HG03135 (cell line): ENCODE results near the gene GGN.
"Not testable (repeated sequence)": the region's sequence is repeated elsewhere in the genome, so short reads cannot be mapped to it uniquely, and the experiment has no call there.

Experiments
- ATAC-seq: cut with Tn5 transposase; IDR thresholded peaks from one replicate; pipeline ENCODE4 v1.9.1; 2021; ENCODE audit warnings: mild to moderate bottlenecking, moderate library complexity; ENCODE audit not compliant: unreplicated experiment

GGN gene

GRCh38 chr19:38387550-38388348, at the start of gene GGN:
Gene GGN, minus strand, starts transcription at chr19:38388034. Its CDS starts 773 bp downstream, at chr19:38387261.
- ATAC-seq = no peak

- no peak for ATAC-seq
Measured at GRCh38 chr19:38437295-38437694, 49.5 kb upstream of the GGN start.

- ATAC-seq = no peak
Measured at GRCh38 chr19:38434549-38435051, 46.8 kb upstream of the GGN start.

DNA sequence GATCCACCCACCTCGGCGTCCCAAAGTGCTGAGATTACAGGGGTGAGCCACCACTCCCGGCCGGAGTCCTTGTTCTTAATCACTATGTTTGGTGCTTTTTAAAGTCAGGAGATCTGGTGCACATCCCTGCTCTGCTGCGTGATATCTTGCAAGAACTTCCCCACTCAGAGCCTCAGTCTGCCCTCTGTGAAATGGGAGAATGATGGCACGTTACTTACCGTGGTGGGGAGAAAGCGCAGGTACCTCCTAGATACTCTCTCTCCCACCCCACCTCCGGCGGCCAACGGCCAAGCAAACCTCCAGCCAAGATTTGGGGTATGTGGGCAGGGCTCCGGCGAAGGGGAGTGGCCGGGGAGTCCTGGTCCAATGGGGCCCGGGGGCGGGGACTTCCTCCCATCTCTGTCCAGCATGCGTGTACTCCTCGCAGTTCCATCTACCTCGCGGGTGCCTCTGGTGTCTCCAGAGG, 45.5 kb upstream of the GGN start, which contains the start of gene RYR1:
RYR1 (plus strand) TSS at position 424 of the 466 bp plus-strand sequence. CDS start 139 bp downstream, outside the sequence.
- ATAC-seq = no peak

GRCh38 chr19:38430931-38431330, 43.1 kb upstream of the GGN start:
- ATAC-seq = no peak

- no peak for ATAC-seq
Measured at GRCh38 chr19:38429811-38430156, 42.0 kb upstream of the GGN start.

DNA sequence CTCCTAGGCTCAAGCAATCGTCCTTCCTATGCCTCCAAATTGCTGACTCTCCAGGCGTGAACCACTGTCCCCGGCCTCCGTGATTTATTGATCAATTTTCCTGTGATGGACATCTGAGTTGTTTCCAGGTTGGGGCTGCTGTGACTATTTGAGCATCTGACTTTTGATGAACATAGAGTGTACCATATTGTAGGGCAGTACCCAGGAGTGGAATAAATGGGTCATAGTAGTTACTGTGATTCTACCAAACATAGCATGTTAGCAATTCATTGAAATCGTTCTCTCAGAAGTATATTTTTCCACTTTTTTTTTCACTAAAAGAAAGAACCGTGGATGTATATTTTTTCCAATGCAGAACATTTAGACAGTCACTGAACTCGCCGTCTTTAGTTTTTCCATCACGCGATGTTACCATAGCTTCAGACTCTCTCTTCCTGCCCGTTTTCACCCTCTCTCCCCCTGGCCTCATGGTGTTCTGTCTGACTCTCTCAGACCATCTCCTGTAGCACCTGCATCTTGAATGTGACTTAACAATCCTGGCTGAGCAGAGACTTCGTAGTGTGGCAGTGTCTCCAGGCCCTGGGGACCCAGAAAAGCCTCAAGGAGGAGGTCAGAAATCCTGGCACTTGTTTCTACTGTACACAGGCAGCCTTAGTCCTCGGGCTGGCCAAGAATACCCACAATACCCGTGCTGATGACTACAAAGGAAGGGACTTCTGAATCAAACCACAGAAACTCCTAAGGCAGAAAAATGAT, 41.4 kb upstream of the GGN start:
- no peak for ATAC-seq

- not testable (repeated sequence) for ATAC-seq
Measured at GRCh38 chr19:38427035-38427677, 39.3 kb upstream of the GGN start.

- ATAC-seq = no peak
Measured at GRCh38 chr19:38425810-38426466, 38.1 kb upstream of the GGN start, which contains the start of gene RASGRP4. Gene RASGRP4, minus strand, starts transcription at chr19:38426219. Its CDS starts 128 bp downstream, at chr19:38426091.

- no peak for ATAC-seq
Measured at GRCh38 chr19:38425222-38425809, 37.5 kb upstream of the GGN start.

DNA sequence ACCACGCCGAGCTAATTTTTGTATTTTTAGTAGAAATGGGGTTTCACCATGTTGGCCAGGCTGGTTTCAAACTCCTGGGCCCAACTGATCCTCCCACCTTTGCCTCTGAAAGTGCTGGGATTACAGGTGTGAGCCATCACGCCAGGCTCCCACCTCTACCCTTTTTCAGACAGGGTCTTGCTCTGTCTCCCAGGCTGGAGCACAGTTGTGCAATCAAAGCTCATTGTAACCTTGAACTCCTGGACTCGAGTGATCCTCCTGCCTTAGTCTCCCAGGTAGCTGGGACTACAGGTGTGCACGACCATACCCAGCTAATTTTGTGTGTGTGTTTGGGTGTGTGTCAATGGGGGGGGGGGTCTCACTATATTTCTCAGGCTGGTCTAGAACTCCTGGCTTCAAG, 36.4 kb upstream of the GGN start:
- ATAC-seq = no peak

GRCh38 chr19:38422438-38422837, 34.6 kb upstream of the GGN start:
- no peak for ATAC-seq

DNA sequence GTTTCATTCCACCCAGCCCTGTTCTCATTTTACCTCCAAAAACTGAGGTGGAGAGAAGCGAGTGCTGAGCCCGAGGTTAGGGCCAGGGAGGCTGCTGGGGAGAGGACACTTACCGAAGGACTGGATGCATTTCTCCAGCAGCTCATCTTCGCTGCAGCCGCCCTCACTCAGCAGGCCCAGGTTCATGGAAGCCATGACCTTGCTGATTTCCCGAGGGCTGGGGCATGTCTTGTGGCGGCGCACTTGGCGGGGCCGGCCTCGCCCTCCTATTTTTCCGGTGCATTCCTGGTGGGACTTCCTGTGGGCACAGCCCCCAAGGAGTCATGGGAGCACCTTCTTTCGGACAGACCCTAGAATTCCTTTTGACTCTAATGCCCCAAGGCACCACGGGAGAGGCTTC, 34.0 kb upstream of the GGN start:
- ATAC-seq = no peak

DNA sequence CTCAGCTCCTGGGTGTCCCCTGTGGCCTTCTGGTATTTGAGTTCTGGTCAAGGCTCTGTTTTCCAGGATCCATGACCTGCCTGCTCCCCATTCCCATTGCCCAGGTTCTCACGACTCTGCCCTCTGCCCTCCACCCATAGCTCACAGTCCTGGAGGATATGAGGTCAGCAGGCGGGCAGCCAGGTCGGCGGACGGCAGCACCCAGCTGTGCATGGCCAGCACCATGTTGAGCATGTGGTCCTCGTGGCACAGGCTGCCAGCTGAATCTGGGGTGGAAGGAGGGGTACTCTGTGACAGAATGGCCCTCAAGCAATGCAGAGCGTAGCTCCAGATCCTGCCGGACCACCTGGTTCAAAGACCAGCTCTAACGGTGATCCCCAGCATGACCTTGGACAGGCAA, 33.1 kb upstream of the GGN start:
- no peak for ATAC-seq

DNA sequence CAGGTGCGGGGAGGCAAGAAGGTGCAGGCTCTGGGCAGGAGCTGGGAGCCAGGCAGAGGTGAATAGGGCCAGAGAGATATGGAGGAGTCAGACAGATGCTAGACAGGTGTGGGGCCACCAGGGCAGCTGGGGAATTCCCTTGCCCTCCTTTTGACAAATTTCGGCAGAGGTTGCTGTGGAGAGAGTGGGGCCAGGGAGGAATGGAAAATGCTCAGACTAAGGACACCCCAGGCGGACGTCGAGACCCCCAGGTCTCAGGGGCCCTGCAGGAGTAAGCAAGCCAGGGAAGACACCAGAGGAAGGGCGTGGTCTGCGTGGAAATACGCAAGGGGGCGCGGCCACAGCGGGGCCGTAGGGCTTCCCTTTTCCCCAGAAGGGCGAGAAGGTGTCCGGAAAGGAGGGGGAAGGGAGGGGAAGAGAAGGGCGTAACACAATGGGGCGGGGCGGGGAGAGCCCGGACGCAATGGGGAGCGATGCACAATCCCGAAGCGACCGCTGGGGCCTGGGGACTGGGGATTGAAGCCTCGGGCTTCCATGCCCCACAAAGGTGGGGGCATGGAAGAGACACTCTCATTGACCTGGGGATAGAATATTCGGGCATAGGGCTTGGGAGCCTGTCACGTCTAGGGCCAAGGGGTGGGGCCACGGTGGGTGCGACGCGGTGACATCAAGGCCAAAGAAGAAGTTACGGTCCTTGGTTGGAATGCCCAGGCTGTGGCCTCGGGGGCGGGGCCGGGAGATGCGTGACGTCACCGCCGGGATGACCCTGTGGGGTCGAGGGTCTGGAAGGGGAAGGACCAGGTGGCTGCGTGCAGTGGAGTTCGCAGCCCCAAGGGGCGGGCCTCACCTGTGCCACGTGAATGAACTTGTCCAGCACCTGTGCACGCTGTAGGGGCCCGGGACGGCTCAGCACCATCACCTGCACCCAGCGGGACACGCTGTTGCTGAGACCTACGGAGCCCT, 30.0 kb upstream of the GGN start:
- no peak for ATAC-seq

- no peak for ATAC-seq
Measured at GRCh38 chr19:38417146-38417543, 29.3 kb upstream of the GGN start.

DNA sequence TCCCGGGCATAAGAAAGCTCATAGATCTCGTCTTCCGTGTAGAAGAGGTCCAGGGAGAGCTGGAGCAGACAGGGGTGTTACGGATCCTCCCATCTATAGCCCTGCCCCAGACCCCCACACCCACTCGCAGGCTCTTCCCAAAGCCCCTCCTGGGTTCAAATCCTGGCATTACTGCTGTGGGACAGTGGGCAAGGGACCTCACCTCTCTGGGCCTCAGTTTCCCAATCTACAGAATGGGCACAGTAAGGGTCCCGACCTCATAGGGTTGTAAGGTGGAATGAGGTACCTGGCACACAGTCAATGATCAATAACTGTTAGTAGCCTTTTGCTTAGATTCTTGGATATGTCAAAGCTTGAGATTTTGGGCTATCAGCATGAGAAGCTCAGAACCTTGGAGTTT, 25.6 kb upstream of the GGN start:
- no peak for ATAC-seq

GRCh38 chr19:38412961-38413360, 25.1 kb upstream of the GGN start:
- ATAC-seq = no peak

DNA sequence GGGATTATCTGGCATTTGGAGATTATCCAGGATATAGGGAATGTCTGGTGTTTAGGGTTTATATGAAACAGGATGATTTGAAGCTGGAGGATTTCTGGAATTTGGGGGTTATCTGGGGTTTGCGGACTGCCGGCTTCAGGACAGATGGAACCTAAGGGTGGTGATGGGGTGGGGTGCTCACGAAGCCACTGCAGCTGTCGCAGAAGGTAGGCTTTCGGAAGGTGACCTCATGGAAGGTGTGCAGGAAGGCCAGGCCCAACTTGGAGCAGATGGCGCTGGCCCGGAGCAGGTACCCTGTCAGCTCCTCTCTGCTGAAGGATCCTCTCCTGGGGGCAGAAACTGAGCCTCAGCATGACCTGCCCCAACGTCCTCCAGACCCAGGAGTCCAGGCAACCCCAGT, 24.7 kb upstream of the GGN start:
- ATAC-seq = no peak
